Ishikawa (cell line): ENCODE data around the gene LINGO1.

Experiments used
- CEBPB ChIP-seq: IDR thresholded peaks from 2 replicates; pipeline ENCODE4 v1.6.1; 2012
- CREB1 ChIP-seq: IDR thresholded peaks from 2 replicates; pipeline ENCODE4 v1.6.1; 2012; ENCODE audit warnings: low read depth
- EGR1 ChIP-seq: IDR thresholded peaks from 2 replicates; pipeline ENCODE4 v1.6.1; 2012
- EP300 ChIP-seq: IDR thresholded peaks from 2 replicates; pipeline ENCODE4 v1.6.1; 2012; ENCODE audit warnings: borderline replicate concordance
- FOXM1 ChIP-seq: IDR thresholded peaks from 2 replicates; pipeline ENCODE4 v1.6.1; 2012; ENCODE audit warnings: low read depth, borderline replicate concordance
- MAX ChIP-seq: IDR thresholded peaks from 2 replicates; pipeline ENCODE4 v1.6.1; 2012
- RAD21 ChIP-seq: IDR thresholded peaks from 2 replicates; pipeline ENCODE4 v1.6.1; 2012; ENCODE audit warnings: low read depth
- REST ChIP-seq: IDR thresholded peaks from 2 replicates; pipeline ENCODE4 v1.6.1; 2012; ENCODE audit warnings: low read depth, mild to moderate bottlenecking
- TAF1 ChIP-seq: IDR thresholded peaks from 2 replicates; pipeline ENCODE4 v1.6.1; 2012; ENCODE audit warnings: low read depth, mild to moderate bottlenecking
- YY1 ChIP-seq: IDR thresholded peaks from 2 replicates; pipeline ENCODE4 v1.6.1; 2012; ENCODE audit warnings: low read depth

GRCh38 chr15:77592758-77593157, 40.0 kb downstream of the LINGO1 start:
- TF ChIP-seq RAD21 (no peak), TAF1 (no peak), YY1 (no peak), CEBPB (no peak), CREB1 (no peak), REST (no peak), EGR1 (no peak), MAX (no peak), FOXM1 (no peak), EP300 (no peak)
